SK-N-MC (cell line): ENCODE data around the gene PAXX.
"Not testable (repeated sequence)": the region's sequence is repeated elsewhere in the genome, so short reads cannot be mapped to it uniquely, and the experiment has no call there.

Experiments
- DNase-seq: peaks from one replicate; pipeline ENCODE4 v3.0.0-alpha.2; 2011; ENCODE audit warnings: low read depth, low spot score
- H3K27ac ChIP-seq: fragments of 200-600 bp; sonication (generic); 2 replicates; pipeline ENCODE4 v1.5.1; 2016; ENCODE audit warnings: mixed run types
- H3K36me3 ChIP-seq: fragments of 200-600 bp; sonication (generic); 2 replicates; pipeline ENCODE4 v1.6.1; 2017; ENCODE audit warnings: antibody characterized with exemption, low read length, mixed read lengths; ENCODE audit not compliant: insufficient read depth
- H3K4me3 ChIP-seq: fragments of 200-600 bp; sonication (generic); 2 replicates; pipeline ENCODE4 v1.5.1; 2016
- H3K9ac ChIP-seq: fragments of 200-600 bp; sonication (generic); 2 replicates; pipeline ENCODE4 v1.8.0; 2017; ENCODE audit warnings: mixed run types, mixed read lengths; ENCODE audit not compliant: insufficient read length
- H3K9me3 ChIP-seq: fragments of 200-600 bp; sonication (generic); 2 replicates; pipeline ENCODE4 v1.6.1; 2017; ENCODE audit warnings: low read depth, mild to moderate bottlenecking, antibody characterized with exemption, low read length, moderate library complexity, mixed read lengths
- EZH2 ChIP-seq: fragments of 200-600 bp; sonication (generic); IDR thresholded peaks from one replicate; pipeline ENCODE4 v1.6.1; 2017; ENCODE audit warnings: antibody characterized with exemption
- FOXP2 ChIP-seq: optimal IDR thresholded peaks from 2 replicates; pipeline ENCODE3; 2011; ENCODE audit warnings: mild to moderate bottlenecking, moderate library complexity; ENCODE audit not compliant: insufficient read depth; ENCODE audit errors: extremely low read length, control extremely low read depth
- POLR2AphosphoS5 ChIP-seq: IDR thresholded peaks from 2 replicates; pipeline ENCODE4 v1.6.1; 2012; ENCODE audit warnings: mild to moderate bottlenecking, low read depth, low read length, borderline replicate concordance

Gene PAXX

GRCh38 chr9:137031904-137032640 is 39.9 kb downstream of the PAXX start, which contains the start of gene FUT7:
Gene FUT7 (minus strand): TSS chr9:137032088. CDS start chr9:137031991, 97 bp downstream.
- Histone ChIP-seq H3K9me3 (no peaks in the 10 kb centered on the region), H3K4me3 (no peak within 1 kb of the TSS), H3K36me3 (no peaks in the 10 kb centered on the region), H3K9ac (no peak within 1 kb of the TSS), H3K27ac (no peak within 1 kb of the TSS)
- DNase-seq = no peak
- TF ChIP-seq POLR2AphosphoS5 = no peak
- TF ChIP-seq FOXP2 = no peak
- TF ChIP-seq EZH2 = no peak

- no peak overlapping the region for H3K27ac ChIP-seq
- no peaks in the 10 kb centered on the region for H3K36me3 ChIP-seq
- no peak overlapping the region for H3K9ac ChIP-seq
- H3K4me3 ChIP-seq = no peak overlapping the region
- no peak for DNase-seq
- TF ChIP-seq FOXP2 (no peak), POLR2AphosphoS5 (no peak), EZH2 (no peak)
- H3K9me3 ChIP-seq = no peaks in the 10 kb centered on the region
Observed at GRCh38 chr9:137032858-137033257, 40.6 kb downstream of the PAXX start.

GRCh38 chr9:137033481-137033880 is 41.3 kb downstream of the PAXX start:
- not testable (repeated sequence) for H3K9me3 ChIP-seq, DNase-seq, H3K36me3 ChIP-seq, H3K9ac ChIP-seq, H3K27ac ChIP-seq, H3K4me3 ChIP-seq

- no peak for DNase-seq
- Histone ChIP-seq H3K9ac (no peak overlapping the region), H3K4me3 (no peak overlapping the region), H3K36me3 (peaks cover under 1% of the 10 kb centered on the region; the same call in 1 of the 2 replicates), H3K27ac (no peak overlapping the region), H3K9me3 (no peaks in the 10 kb centered on the region)
- TF ChIP-seq EZH2 (no peak), POLR2AphosphoS5 (no peak), FOXP2 (no peak)
Observed at GRCh38 chr9:137034039-137034708, 42.0 kb downstream of the PAXX start.

GRCh38 chr9:137034709-137035506 is 42.7 kb downstream of the PAXX start:
- Histone ChIP-seq H3K36me3 (peaks cover 6% of the 10 kb centered on the region; the same call in 1 of the 2 replicates), H3K4me3 (peak overlapping the region; percentile 42; the same call in 1 of the 2 replicates), H3K9ac (no peak overlapping the region), H3K27ac (no peak overlapping the region), H3K9me3 (no peaks in the 10 kb centered on the region)
- TF ChIP-seq POLR2AphosphoS5 (no peak), FOXP2 (peak; percentile 46)
- peak; percentile 58 for DNase-seq

- TF ChIP-seq EZH2 = no peak
- no peak for TF ChIP-seq FOXP2
- TF ChIP-seq POLR2AphosphoS5 = no peak
- no peak for DNase-seq
- H3K27ac ChIP-seq = no peak overlapping the region
- H3K4me3 ChIP-seq = no peak overlapping the region
- no peak overlapping the region for H3K9ac ChIP-seq
- H3K9me3 ChIP-seq = no peaks in the 10 kb centered on the region
- H3K36me3 ChIP-seq = peaks cover 6% of the 10 kb centered on the region; the same call in 1 of the 2 replicates
Observed at GRCh38 chr9:137035507-137035834, 43.2 kb downstream of the PAXX start.

- H3K9ac ChIP-seq = no peak overlapping the region
- H3K9me3 ChIP-seq = no peaks in the 10 kb centered on the region
- TF ChIP-seq EZH2 (no peak), POLR2AphosphoS5 (no peak), FOXP2 (no peak)
- no peak overlapping the region for H3K4me3 ChIP-seq
- no peak overlapping the region for H3K27ac ChIP-seq
- no peak for DNase-seq
- H3K36me3 ChIP-seq = peaks cover 6% of the 10 kb centered on the region; the same call in 1 of the 2 replicates
Observed at GRCh38 chr9:137035937-137036336, 43.7 kb downstream of the PAXX start.

GRCh38 chr9:137037035-137037434 is 44.8 kb downstream of the PAXX start:
- Histone ChIP-seq H3K9me3 (no peaks in the 10 kb centered on the region), H3K36me3 (peaks cover 6% of the 10 kb centered on the region; the same call in 1 of the 2 replicates), H3K9ac (no peak overlapping the region), H3K27ac (no peak overlapping the region), H3K4me3 (no peak overlapping the region)
- no peak for DNase-seq
- TF ChIP-seq EZH2 = no peak
- no peak for TF ChIP-seq FOXP2
- no peak for TF ChIP-seq POLR2AphosphoS5
